ENCODE data around the gene SORCS1. TPM values are rescaled to one million over a fixed set of nuclear protein-coding genes. Genes with fewer than 3 reads are reported as not detected.

Gene SORCS1
- total and polyA plus RNA-seq, 9 donors = 0.05 to 2.4 (median 1.0) TPM

DNA sequence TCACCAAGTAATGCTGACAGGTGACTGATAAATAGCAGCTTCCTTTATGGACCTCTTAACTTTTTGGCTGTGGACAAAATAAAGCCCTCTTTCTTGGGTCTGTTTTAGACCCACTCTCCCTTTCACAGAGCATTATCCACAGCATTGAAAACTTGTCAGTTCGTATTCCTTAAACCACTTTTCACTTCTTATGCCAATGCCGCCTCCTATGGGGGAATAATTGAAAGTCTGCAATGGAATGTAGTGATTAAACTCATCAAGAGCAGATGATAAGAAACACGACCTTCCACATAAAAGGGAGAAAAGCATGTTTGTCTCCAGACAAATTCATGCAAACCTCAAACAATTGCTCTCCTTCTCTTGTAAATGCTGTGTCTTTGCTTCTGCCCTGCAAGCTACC is 153.4 kb downstream of the SORCS1 start:
- no peaks in the 10 kb centered on the region for H3K9me3 ChIP-seq
- H3K4me3 ChIP-seq = no peak overlapping the region
- intact Hi-C loops (cut with DNase I) = no loop called here
- H3K27ac ChIP-seq = no peak overlapping the region
- no peaks in the 10 kb centered on the region for H3K27me3 ChIP-seq
- no peaks in the 10 kb centered on the region for H3K4me1 ChIP-seq (ENCODE audit: insufficient read depth)
- DNase-seq = no peak
- 35 to 48% (median 35%) methylated on average over 3 of the region's 3 CpGs for WGBS, 3 donors
- TF ChIP-seq EP300 (IDR thresholded peaks at IDR 0.05) (no peak), POLR2A (IDR thresholded peaks at IDR 0.05) (no peak)
- TF ChIP-seq, protein P1, sequence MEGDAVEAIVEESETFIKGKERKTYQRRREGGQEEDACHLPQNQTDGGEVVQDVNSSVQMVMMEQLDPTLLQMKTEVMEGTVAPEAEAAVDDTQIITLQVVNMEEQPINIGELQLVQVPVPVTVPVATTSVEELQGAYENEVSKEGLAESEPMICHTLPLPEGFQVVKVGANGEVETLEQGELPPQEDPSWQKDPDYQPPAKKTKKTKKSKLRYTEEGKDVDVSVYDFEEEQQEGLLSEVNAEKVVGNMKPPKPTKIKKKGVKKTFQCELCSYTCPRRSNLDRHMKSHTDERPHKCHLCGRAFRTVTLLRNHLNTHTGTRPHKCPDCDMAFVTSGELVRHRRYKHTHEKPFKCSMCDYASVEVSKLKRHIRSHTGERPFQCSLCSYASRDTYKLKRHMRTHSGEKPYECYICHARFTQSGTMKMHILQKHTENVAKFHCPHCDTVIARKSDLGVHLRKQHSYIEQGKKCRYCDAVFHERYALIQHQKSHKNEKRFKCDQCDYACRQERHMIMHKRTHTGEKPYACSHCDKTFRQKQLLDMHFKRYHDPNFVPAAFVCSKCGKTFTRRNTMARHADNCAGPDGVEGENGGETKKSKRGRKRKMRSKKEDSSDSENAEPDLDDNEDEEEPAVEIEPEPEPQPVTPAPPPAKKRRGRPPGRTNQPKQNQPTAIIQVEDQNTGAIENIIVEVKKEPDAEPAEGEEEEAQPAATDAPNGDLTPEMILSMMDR (IDR thresholded peaks at IDR 0.05) = no peak
- H3K36me3 ChIP-seq = no peaks in the 10 kb centered on the region

DNA sequence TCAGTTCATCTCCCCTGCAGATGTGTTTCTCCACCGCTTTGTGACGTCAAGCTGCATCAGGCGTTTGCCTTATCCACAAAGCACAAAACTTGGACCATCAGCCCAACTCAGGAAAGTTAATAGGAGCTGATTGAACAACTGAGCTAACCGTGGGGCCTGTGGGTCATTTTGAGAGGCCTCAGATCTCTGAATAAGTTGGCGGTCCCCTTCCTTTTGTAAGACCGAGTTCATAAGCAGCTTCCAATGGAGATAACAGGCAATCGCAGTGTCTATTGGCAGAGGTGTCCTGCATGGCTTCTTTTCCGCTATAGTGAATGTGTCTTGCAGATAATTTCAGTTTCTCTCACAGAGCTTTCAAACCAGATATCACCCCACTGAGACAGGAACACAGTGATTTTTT is 154.0 kb downstream of the SORCS1 start:
- Histone ChIP-seq H3K9me3 (no peaks in the 10 kb centered on the region), H3K4me1 (ENCODE audit: insufficient read depth) (no peaks in the 10 kb centered on the region), H3K36me3 (no peaks in the 10 kb centered on the region), H3K27ac (no peak overlapping the region), H3K27me3 (no peaks in the 10 kb centered on the region), H3K4me3 (no peak overlapping the region)
- TF ChIP-seq, protein P1 (IDR thresholded peaks at IDR 0.05) = no peak
- TF ChIP-seq POLR2A (IDR thresholded peaks at IDR 0.05) (no peak), EP300 (IDR thresholded peaks at IDR 0.05) (no peak)
- no peak for DNase-seq
- intact Hi-C loops (cut with DNase I) = no loop called here
- WGBS, 3 donors = 90 to 94% (median 93%) methylated on average over 8 of the region's 8 CpGs

DNA sequence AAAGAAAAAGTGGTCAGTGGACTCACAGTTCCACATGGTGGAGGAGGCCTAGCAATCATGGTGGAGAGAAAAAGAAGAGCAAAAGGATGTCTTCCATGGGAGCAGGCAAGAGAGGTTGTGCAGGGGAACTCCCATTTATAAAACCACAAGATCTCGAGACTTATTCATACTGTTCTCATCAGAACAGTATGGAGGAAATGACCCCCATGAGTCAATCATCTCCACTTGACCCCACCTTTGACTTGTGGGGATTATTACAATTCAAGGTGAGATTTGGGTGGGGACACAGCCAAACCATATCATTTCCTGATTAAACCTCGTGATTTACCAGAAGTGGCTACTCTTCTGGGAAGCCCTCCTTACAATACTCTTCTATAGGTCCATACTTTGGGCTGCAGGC is 160.1 kb downstream of the SORCS1 start:
- H3K9me3 ChIP-seq = no peaks in the 10 kb centered on the region
- DNase-seq = no peak
- H3K27me3 ChIP-seq = no peaks in the 10 kb centered on the region
- no peak overlapping the region for H3K27ac ChIP-seq
- H3K36me3 ChIP-seq = no peaks in the 10 kb centered on the region
- H3K4me3 ChIP-seq = no peak overlapping the region
- TF ChIP-seq POLR2A (IDR thresholded peaks at IDR 0.05) = no peak
- TF ChIP-seq, protein P1 (IDR thresholded peaks at IDR 0.05) = no peak
- no peak for TF ChIP-seq EP300 (IDR thresholded peaks at IDR 0.05)
- H3K4me1 ChIP-seq (ENCODE audit: insufficient read depth) = no peaks in the 10 kb centered on the region
- intact Hi-C loops (cut with DNase I) = no loop called here
- WGBS, 3 donors = 80 to 92% (median 90%) methylated on average over 2 of the region's 2 CpGs

DNA sequence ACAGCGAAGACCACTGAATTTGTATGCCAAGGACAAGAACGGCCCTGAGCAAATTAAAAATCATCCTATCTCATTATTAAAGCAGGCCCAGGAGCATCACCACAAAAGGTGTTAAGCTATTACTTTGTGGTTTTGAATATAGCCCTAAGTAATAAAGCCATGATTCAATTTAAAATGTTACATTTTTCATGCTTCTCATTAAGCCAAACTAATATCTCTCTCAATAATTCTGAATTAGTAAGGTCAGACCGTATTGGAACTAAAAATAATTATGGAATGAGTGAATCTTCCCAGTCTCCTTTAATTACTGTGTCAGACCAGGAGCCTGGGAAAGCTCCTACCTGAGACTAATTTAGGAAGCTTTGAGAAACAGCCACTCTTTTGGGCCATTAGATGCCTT is 162.4 kb downstream of the SORCS1 start:
- intact Hi-C loops (cut with DNase I) = no loop called here
- WGBS, 3 donors = 78 to 83% (median 81%) methylated on average over 3 of the region's 3 CpGs
- H3K9me3 ChIP-seq = no peaks in the 10 kb centered on the region
- H3K27ac ChIP-seq = no peak overlapping the region
- no peaks in the 10 kb centered on the region for H3K4me1 ChIP-seq (ENCODE audit: insufficient read depth)
- no peak for DNase-seq
- TF ChIP-seq, protein P1 (IDR thresholded peaks at IDR 0.05) = no peak
- TF ChIP-seq EP300 (IDR thresholded peaks at IDR 0.05) (no peak), POLR2A (IDR thresholded peaks at IDR 0.05) (no peak)
- no peak overlapping the region for H3K4me3 ChIP-seq
- no peaks in the 10 kb centered on the region for H3K36me3 ChIP-seq
- H3K27me3 ChIP-seq = no peaks in the 10 kb centered on the region

Measured in ovary (tissue), 9 donors.